ENCODE data around the gene LRFN3. TPM values are rescaled to one million over a fixed set of nuclear protein-coding genes. Genes with fewer than 3 reads are reported as not detected.

The LRFN3 gene
- total RNA-seq, 1 experiment from 2014 or later: 20.6 TPM

- no peak for DNase-seq (ENCODE audit: low spot score)
- H3K36me3 Mint-ChIP-seq: no peaks in the 10 kb centered on the region
- ChIA-PET POLR2A (no interaction called here), CTCF (interaction anchor here (0.6 to 1.1 kb wide), 2 partner anchors 88 to 94 kb away, joined by 3 read pairs; no protein-coding TSS in a partner anchor)
- peaks cover 23% of the 10 kb centered on the region for H3K4me1 Mint-ChIP-seq
- H3K4me3 Mint-ChIP-seq: no peak within 1 kb of the TSS
- no peak for ATAC-seq
- TF ChIP-seq GABPB1 (CRISPR knock-in tag; IDR thresholded peaks at IDR 0.05) (no peak), ZNF219 (CRISPR knock-in tag; IDR thresholded peaks at IDR 0.05; ENCODE audit: borderline replicate concordance) (no peak), CTCF (IDR thresholded peaks at IDR 0.05) (no peak), CDX4 (CRISPR knock-in tag; IDR thresholded peaks at IDR 0.05; ENCODE audit: borderline replicate concordance) (no peak), ZNF263 (CRISPR knock-in tag; IDR thresholded peaks at IDR 0.05; ENCODE audit: low read depth) (no peak)
- TF ChIP-seq, protein P1, sequence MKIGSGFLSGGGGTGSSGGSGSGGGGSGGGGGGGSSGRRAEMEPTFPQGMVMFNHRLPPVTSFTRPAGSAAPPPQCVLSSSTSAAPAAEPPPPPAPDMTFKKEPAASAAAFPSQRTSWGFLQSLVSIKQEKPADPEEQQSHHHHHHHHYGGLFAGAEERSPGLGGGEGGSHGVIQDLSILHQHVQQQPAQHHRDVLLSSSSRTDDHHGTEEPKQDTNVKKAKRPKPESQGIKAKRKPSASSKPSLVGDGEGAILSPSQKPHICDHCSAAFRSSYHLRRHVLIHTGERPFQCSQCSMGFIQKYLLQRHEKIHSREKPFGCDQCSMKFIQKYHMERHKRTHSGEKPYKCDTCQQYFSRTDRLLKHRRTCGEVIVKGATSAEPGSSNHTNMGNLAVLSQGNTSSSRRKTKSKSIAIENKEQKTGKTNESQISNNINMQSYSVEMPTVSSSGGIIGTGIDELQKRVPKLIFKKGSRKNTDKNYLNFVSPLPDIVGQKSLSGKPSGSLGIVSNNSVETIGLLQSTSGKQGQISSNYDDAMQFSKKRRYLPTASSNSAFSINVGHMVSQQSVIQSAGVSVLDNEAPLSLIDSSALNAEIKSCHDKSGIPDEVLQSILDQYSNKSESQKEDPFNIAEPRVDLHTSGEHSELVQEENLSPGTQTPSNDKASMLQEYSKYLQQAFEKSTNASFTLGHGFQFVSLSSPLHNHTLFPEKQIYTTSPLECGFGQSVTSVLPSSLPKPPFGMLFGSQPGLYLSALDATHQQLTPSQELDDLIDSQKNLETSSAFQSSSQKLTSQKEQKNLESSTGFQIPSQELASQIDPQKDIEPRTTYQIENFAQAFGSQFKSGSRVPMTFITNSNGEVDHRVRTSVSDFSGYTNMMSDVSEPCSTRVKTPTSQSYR (CRISPR knock-in tag; IDR thresholded peaks at IDR 0.05): no peak
- H3K27ac Mint-ChIP-seq: no peak within 1 kb of the TSS
- no peaks in the 10 kb centered on the region for H3K9me3 Mint-ChIP-seq
- H3K27me3 Mint-ChIP-seq (ENCODE audit: low read depth): peaks cover 6% of the 10 kb centered on the region
Observed at GRCh38 chr19:35908010-35908441, 28.1 kb upstream of the LRFN3 start, which contains the start of gene TYROBP. TYROBP (minus strand) TSS chr19:35908295; CDS start chr19:35908228, 67 bp downstream.

GRCh38 chr19:35908973-35909683 is 27.0 kb upstream of the LRFN3 start:
- TF ChIP-seq TEAD1 (CRISPR knock-in tag; IDR thresholded peaks at IDR 0.05) (no peak), EMX1 (CRISPR knock-in tag; IDR thresholded peaks at IDR 0.05) (no peak), CREM (CRISPR knock-in tag; IDR thresholded peaks at IDR 0.05) (no peak), PRDM15 (CRISPR knock-in tag; IDR thresholded peaks at IDR 0.05) (peak; percentile 51; the same call in 1 of the 2 replicates), E2F1 (CRISPR knock-in tag; IDR thresholded peaks at IDR 0.05) (no peak), JUN (CRISPR knock-in tag; IDR thresholded peaks at IDR 0.05) (no peak)
- TF ChIP-seq, protein P2, sequence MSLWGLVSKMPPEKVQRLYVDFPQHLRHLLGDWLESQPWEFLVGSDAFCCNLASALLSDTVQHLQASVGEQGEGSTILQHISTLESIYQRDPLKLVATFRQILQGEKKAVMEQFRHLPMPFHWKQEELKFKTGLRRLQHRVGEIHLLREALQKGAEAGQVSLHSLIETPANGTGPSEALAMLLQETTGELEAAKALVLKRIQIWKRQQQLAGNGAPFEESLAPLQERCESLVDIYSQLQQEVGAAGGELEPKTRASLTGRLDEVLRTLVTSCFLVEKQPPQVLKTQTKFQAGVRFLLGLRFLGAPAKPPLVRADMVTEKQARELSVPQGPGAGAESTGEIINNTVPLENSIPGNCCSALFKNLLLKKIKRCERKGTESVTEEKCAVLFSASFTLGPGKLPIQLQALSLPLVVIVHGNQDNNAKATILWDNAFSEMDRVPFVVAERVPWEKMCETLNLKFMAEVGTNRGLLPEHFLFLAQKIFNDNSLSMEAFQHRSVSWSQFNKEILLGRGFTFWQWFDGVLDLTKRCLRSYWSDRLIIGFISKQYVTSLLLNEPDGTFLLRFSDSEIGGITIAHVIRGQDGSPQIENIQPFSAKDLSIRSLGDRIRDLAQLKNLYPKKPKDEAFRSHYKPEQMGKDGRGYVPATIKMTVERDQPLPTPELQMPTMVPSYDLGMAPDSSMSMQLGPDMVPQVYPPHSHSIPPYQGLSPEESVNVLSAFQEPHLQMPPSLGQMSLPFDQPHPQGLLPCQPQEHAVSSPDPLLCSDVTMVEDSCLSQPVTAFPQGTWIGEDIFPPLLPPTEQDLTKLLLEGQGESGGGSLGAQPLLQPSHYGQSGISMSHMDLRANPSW (CRISPR knock-in tag; conservative IDR thresholded peaks at IDR 0.05; ENCODE audit: low read depth): no peak
- TF ChIP-seq, protein P3, sequence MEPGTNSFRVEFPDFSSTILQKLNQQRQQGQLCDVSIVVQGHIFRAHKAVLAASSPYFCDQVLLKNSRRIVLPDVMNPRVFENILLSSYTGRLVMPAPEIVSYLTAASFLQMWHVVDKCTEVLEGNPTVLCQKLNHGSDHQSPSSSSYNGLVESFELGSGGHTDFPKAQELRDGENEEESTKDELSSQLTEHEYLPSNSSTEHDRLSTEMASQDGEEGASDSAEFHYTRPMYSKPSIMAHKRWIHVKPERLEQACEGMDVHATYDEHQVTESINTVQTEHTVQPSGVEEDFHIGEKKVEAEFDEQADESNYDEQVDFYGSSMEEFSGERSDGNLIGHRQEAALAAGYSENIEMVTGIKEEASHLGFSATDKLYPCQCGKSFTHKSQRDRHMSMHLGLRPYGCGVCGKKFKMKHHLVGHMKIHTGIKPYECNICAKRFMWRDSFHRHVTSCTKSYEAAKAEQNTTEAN (CRISPR knock-in tag; IDR thresholded peaks at IDR 0.05): no peak
- CTCF ChIA-PET: interaction anchor here (1.1 kb wide), 1 partner anchor 90 kb away, joined by 3 read pairs; no protein-coding TSS in a partner anchor
- Mint-ChIP-seq H3K36me3 (no peaks in the 10 kb centered on the region), H3K9me3 (no peaks in the 10 kb centered on the region), H3K4me1 (peaks cover 17% of the 10 kb centered on the region), H3K27ac (no peak overlapping the region), H3K27me3 (ENCODE audit: low read depth) (no peaks in the 10 kb centered on the region), H3K4me3 (no peak overlapping the region)
- POLR2A ChIA-PET: no interaction called here
- DNase-seq (ENCODE audit: low spot score) (no peak), ATAC-seq (no peak)

All from WTC11 (cell line).